Adrenal gland (tissue), 5 donors: ENCODE measurements around the gene MBD3L2B.

Source experiments
- CTCF ChIP-seq, 6 experiments: fragments of 450-650 bp in 4 of 6; fragments of 200-600 bp in 2 of 6; sonication (generic) in 1 of 6; IDR thresholded peaks; 1 replicate in 5 of 6; 2 replicates in 1 of 6; pipeline versions ENCODE4 v1.5.1 to v1.8.0; 2016 to 2021; ENCODE audit warnings: antibody characterized with exemption in 6 of 6, mild to moderate bottlenecking in 2 of 6, moderate library complexity in 1 of 6
- POLR2A ChIP-seq, 2 donors: fragments of 450-650 bp; IDR thresholded peaks; one replicate each; pipeline ENCODE4 v1.6.1; 2017; ENCODE audit warnings: antibody characterized with exemption in 2 of 2, mild to moderate bottlenecking in 2 of 2, moderate library complexity in 1 of 2
- donor health status: DM: no; HTN: no; CAD: no.

DNA sequence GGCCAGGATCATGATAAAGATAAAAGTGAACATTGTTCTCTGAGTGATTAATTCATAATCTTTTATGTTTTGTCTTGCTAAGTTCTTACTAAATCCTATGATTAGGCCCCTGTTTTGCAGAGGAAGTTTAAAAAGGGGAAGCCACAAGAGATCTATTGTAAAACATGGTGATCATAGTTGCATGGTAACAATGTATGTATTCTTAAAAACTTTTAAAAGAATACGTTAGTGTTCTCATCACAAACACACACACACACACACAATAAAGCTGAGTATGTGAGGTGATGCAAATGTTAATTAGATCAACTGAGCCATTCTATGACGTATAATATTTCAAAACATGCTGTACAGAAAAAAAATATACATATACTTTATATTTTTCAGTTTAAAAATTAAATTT lies 51.2 kb downstream of the MBD3L2B start:
- no peak for TF ChIP-seq CTCF (IDR thresholded peaks at IDR 0.05)
- TF ChIP-seq POLR2A (IDR thresholded peaks at IDR 0.05): no peak
